Gastrocnemius medialis (tissue), 4 donors: Measurements from ENCODE around the gene SIAH2. TPM values are rescaled to one million over a fixed set of nuclear protein-coding genes. Genes with fewer than 3 reads are reported as not detected.

Source experiments
- ATAC-seq, 2 donors: fragments of 150-250 bp; one replicate each; pipeline ENCODE4 v1.9.1; 2016
- DNase-seq, 2 donors: peaks; one replicate each; pipeline ENCODE4 v3.0.0-alpha.2; 2019
- H3K27ac ChIP-seq, 4 donors: fragments of 200-600 bp; sonication (generic); 1 replicate in 1 of 4; 2 replicates in 3 of 4; pipeline ENCODE4 v1.5.1; 2016 to 2018; ENCODE audit warnings: mild to moderate bottlenecking in 2 of 4, moderate library complexity in 1 of 4
- H3K27me3 ChIP-seq, 3 donors: fragments of 200-600 bp; sonication (generic) in 2 of 3; 1 replicate in 1 of 3; 2 replicates in 2 of 3; pipeline versions ENCODE4 v1.5.1 to v1.6.0; 2016 to 2019; ENCODE audit warnings: mild to moderate bottlenecking in 1 of 3, moderate library complexity in 1 of 3
- H3K36me3 ChIP-seq, 2 donors: fragments of 200-600 bp; sonication (generic) in 1 of 2; one replicate each; pipeline ENCODE4 v1.5.1; 2017 to 2018
- H3K4me1 ChIP-seq, 2 donors: fragments of 200-600 bp; sonication (generic) in 1 of 2; one replicate each; pipeline ENCODE4 v1.5.1; 2016 to 2017; ENCODE audit warnings: mild to moderate bottlenecking in 2 of 2
- H3K4me3 ChIP-seq, 4 donors: fragments of 200-600 bp; sonication (generic) in 3 of 4; 1 replicate in 1 of 4; 2 replicates in 3 of 4; pipeline ENCODE4 v1.5.1; 2016 to 2019; ENCODE audit warnings: mild to moderate bottlenecking in 2 of 4
- H3K9me3 ChIP-seq, 3 donors: fragments of 200-600 bp; sonication (generic) in 2 of 3; 1 replicate in 1 of 3; 2 replicates in 2 of 3; pipeline ENCODE4 v1.5.1; 2016 to 2019
- CTCF ChIP-seq, 5 experiments: fragments of 450-650 bp in 3 of 5; fragments of 200-600 bp in 2 of 5; sonication (generic) in 2 of 5; IDR thresholded peaks in 4 of 5; conservative IDR thresholded peaks in 1 of 5; 1 replicate in 4 of 5; 2 replicates in 1 of 5; pipeline ENCODE4 v1.5.1; 2016 to 2019; ENCODE audit warnings: antibody characterized with exemption in 5 of 5, mild to moderate bottlenecking in 3 of 5, moderate library complexity in 3 of 5
- POLR2A ChIP-seq, 2 donors: fragments of 450-650 bp; IDR thresholded peaks; one replicate each; pipeline ENCODE4 v1.6.1; 2017; ENCODE audit warnings: antibody characterized with exemption in 2 of 2, mild to moderate bottlenecking in 2 of 2, moderate library complexity in 2 of 2
- in situ Hi-C, 4 donors: fragments of 200-750 bp; cut with MboI; loops; one replicate each; pipeline versions ENCODE4 v1.15.0 to v1.8.0; 2017; ENCODE audit warnings: low sequenced_read_pairs in 4 of 4
- intact Hi-C: fragments of 100-400 bp; cut with DNase I; formaldehyde crosslinking; loops from one replicate; pipeline ENCODE4 v1.15.1; 2023; ENCODE audit warnings: low total_unique reads
- total RNA-seq, 4 donors: library from RNA; depleted of rRNA; stranded (reverse); fragments of >200 nt; gene quantifications; one replicate each; pipeline versions ENCODE4 v1.1.0 to v1.2.3, GENCODE V29; 2016

The SIAH2 gene
- total RNA-seq, 4 donors from 2014 or later: 10.9 to 25.6 (median 20.0) TPM

- H3K36me3 ChIP-seq: peaks cover 0 to 13% of the 10 kb centered on the region in 2 donors
- no peak for DNase-seq
- intact Hi-C loops (no loop called here), in situ Hi-C loops (no loop called here)
- no peak for ATAC-seq
- no peak overlapping the region for H3K27ac ChIP-seq
- no peaks in the 10 kb centered on the region for H3K9me3 ChIP-seq
- peaks cover 29 to 37% of the 10 kb centered on the region in 2 donors for H3K4me1 ChIP-seq
- no peaks in the 10 kb centered on the region for H3K27me3 ChIP-seq
- TF ChIP-seq CTCF (IDR thresholded peaks at IDR 0.05 in 4 of 5, conservative IDR thresholded peaks at IDR 0.05 in 1 of 5) (no peak), POLR2A (IDR thresholded peaks at IDR 0.05) (no peak)
- no peak overlapping the region for H3K4me3 ChIP-seq
These were observed 19.5 kb downstream of the SIAH2 start for GRCh38 chr3:150743508-150743907.

- Histone ChIP-seq H3K4me1 (peaks cover 20 to 33% of the 10 kb centered on the region in 2 donors), H3K36me3 (peaks cover 0 to 13% of the 10 kb centered on the region in 2 donors), H3K27ac (no peak overlapping the region), H3K4me3 (no peak overlapping the region), H3K9me3 (no peaks in the 10 kb centered on the region), H3K27me3 (no peaks in the 10 kb centered on the region)
- in situ Hi-C loops: no loop called here
- TF ChIP-seq POLR2A (IDR thresholded peaks at IDR 0.05) (no peak), CTCF (IDR thresholded peaks at IDR 0.05 in 4 of 5, conservative IDR thresholded peaks at IDR 0.05 in 1 of 5) (no peak)
- intact Hi-C loops: no loop called here
- ATAC-seq (no peak), DNase-seq (no peak)
These were observed 20.3 kb downstream of the SIAH2 start for GRCh38 chr3:150742679-150743078.

GRCh38 chr3:150742141-150742523 lies 20.8 kb downstream of the SIAH2 start:
- H3K9me3 ChIP-seq: no peaks in the 10 kb centered on the region
- no peak overlapping the region for H3K27ac ChIP-seq
- intact Hi-C loops (no loop called here), in situ Hi-C loops (no loop called here)
- DNase-seq: no peak
- H3K27me3 ChIP-seq: no peaks in the 10 kb centered on the region
- H3K4me1 ChIP-seq: peaks cover 19 to 28% of the 10 kb centered on the region in 2 donors
- peaks cover 0 to 13% of the 10 kb centered on the region in 2 donors for H3K36me3 ChIP-seq
- no peak for ATAC-seq
- TF ChIP-seq POLR2A (IDR thresholded peaks at IDR 0.05) (no peak), CTCF (IDR thresholded peaks at IDR 0.05 in 4 of 5, conservative IDR thresholded peaks at IDR 0.05 in 1 of 5) (no peak)
- H3K4me3 ChIP-seq: no peak overlapping the region

- H3K36me3 ChIP-seq: peaks cover 0 to 13% of the 10 kb centered on the region in 2 donors
- in situ Hi-C loops: no loop called here
These were observed 21.4 kb downstream of the SIAH2 start for GRCh38 chr3:150741497-150742140.

More at GRCh38 chr3:150741497-150742140, 21.4 kb downstream of the SIAH2 start:
- ATAC-seq (no peak), DNase-seq (no peak)
- no peak overlapping the region for H3K4me3 ChIP-seq
- no peak for TF ChIP-seq POLR2A (IDR thresholded peaks at IDR 0.05)
- no peak for TF ChIP-seq CTCF (IDR thresholded peaks at IDR 0.05 in 4 of 5, conservative IDR thresholded peaks at IDR 0.05 in 1 of 5)
- H3K27me3 ChIP-seq: no peaks in the 10 kb centered on the region
- intact Hi-C loops: no loop called here
- H3K4me1 ChIP-seq: peaks cover 19 to 25% of the 10 kb centered on the region in 2 donors
- no peak overlapping the region for H3K27ac ChIP-seq
- H3K9me3 ChIP-seq: no peaks in the 10 kb centered on the region
